HepG2 (cell line): Measurements from ENCODE around the gene ARL14EPL. TPM values are rescaled to one million over a fixed set of nuclear protein-coding genes. Genes with fewer than 3 reads are reported as not detected.
A peak's percentile ranks its signal among the peaks of the same experiment; 100 is the strongest.

ENCODE experiments used
- ARID2 ChIP-seq: sonication (generic); formaldehyde crosslinking; IDR thresholded peaks from 2 replicates; pipeline ENCODE4 v1.8.1; 2022; ENCODE audit warnings: mild to moderate bottlenecking, missing genetic modification reagents, borderline replicate concordance
- ARNTL ChIP-seq: sonication (generic); formaldehyde crosslinking; IDR thresholded peaks from 2 replicates; pipeline ENCODE4 v1.4.0; 2020; ENCODE audit warnings: mild to moderate bottlenecking, missing genetic modification reagents
- ATF7 ChIP-seq, 2 experiments: fragments of 450-650 bp in 1 of 2; sonication (generic) in 1 of 2; formaldehyde crosslinking in 1 of 2; IDR thresholded peaks; 2 replicates each; pipeline versions ENCODE4 v1.4.0 to v1.6.1; 2016 to 2020; ENCODE audit warnings: antibody characterized with exemption in 1 of 2, mild to moderate bottlenecking in 1 of 2, missing genetic modification reagents in 1 of 2
- CHD4 ChIP-seq: fragments of 200-600 bp; sonication (generic); IDR thresholded peaks from 2 replicates; pipeline ENCODE4 v1.7.0; 2017; ENCODE audit warnings: mild to moderate bottlenecking, low read length, borderline replicate concordance
- DBP ChIP-seq: sonication (generic); formaldehyde crosslinking; IDR thresholded peaks from 2 replicates; pipeline ENCODE4 v1.4.0; 2020; ENCODE audit warnings: missing genetic modification reagents; ENCODE audit errors: not compliant biosample characterization
- DNMT3B ChIP-seq: conservative IDR thresholded peaks from 2 replicates; pipeline ENCODE4 v1.6.1; 2016; ENCODE audit warnings: missing biosample characterization, control low read depth
- ISL2 ChIP-seq: sonication (generic); formaldehyde crosslinking; IDR thresholded peaks from 2 replicates; pipeline ENCODE4 v1.5.0; 2020; ENCODE audit warnings: missing genetic modification reagents
- KLF6 ChIP-seq: IDR thresholded peaks from 2 replicates; pipeline ENCODE4 v1.8.0; 2016; ENCODE audit warnings: missing biosample characterization, missing genetic modification reagents
- MAF1 ChIP-seq: sonication (generic); formaldehyde crosslinking; IDR thresholded peaks from 2 replicates; pipeline ENCODE4 v1.5.0; 2020; ENCODE audit warnings: missing genetic modification reagents, borderline replicate concordance
- MAX ChIP-seq: IDR thresholded peaks from 2 replicates; pipeline ENCODE4 v1.6.1; 2012; ENCODE audit warnings: inconsistent platforms
- MTA3 ChIP-seq: sonication (generic); formaldehyde crosslinking; IDR thresholded peaks from 2 replicates; pipeline ENCODE4 v1.4.0; 2020; ENCODE audit warnings: missing genetic modification reagents
- RNF2 ChIP-seq: fragments of 450-650 bp; conservative IDR thresholded peaks from 2 replicates; pipeline ENCODE4 v1.6.1; 2016; ENCODE audit warnings: low read depth
- SATB2 ChIP-seq: sonication (generic); formaldehyde crosslinking; IDR thresholded peaks from 2 replicates; pipeline ENCODE4 v1.5.0; 2020; ENCODE audit warnings: missing genetic modification reagents
- TBX2 ChIP-seq: sonication (generic); formaldehyde crosslinking; IDR thresholded peaks from 2 replicates; pipeline ENCODE4 v1.5.0; 2020; ENCODE audit warnings: missing genetic modification reagents, mild to moderate bottlenecking, borderline replicate concordance
- TFE3 ChIP-seq: IDR thresholded peaks from 2 replicates; pipeline ENCODE4 v1.6.1; 2016
- TP53 ChIP-seq: sonication (generic); formaldehyde crosslinking; conservative IDR thresholded peaks from 2 replicates; pipeline ENCODE4 v1.4.0; 2020; ENCODE audit warnings: missing genetic modification reagents
- ZNF337 ChIP-seq: sonication (generic); formaldehyde crosslinking; IDR thresholded peaks from 2 replicates; pipeline ENCODE4 v1.5.1; 2020; ENCODE audit warnings: missing genetic modification reagents, low read depth, mild to moderate bottlenecking, borderline replicate concordance
- ZNF550 ChIP-seq: sonication (generic); formaldehyde crosslinking; IDR thresholded peaks from 2 replicates; pipeline ENCODE4 v1.4.0; 2020; ENCODE audit warnings: mild to moderate bottlenecking, missing genetic modification reagents, borderline replicate concordance
- ZNF564 ChIP-seq: sonication (generic); formaldehyde crosslinking; IDR thresholded peaks from 2 replicates; pipeline ENCODE4 v1.8.1; 2023; ENCODE audit warnings: mild to moderate bottlenecking, missing genetic modification reagents
- ZNF574 ChIP-seq: sonication (generic); formaldehyde crosslinking; IDR thresholded peaks from 2 replicates; pipeline ENCODE4 v1.4.0; 2020; ENCODE audit warnings: missing genetic modification reagents
- ZNF576 ChIP-seq: sonication (generic); formaldehyde crosslinking; IDR thresholded peaks from 2 replicates; pipeline ENCODE4 v1.4.0; 2020; ENCODE audit warnings: mild to moderate bottlenecking, missing genetic modification reagents
- ZNF644 ChIP-seq: IDR thresholded peaks from 2 replicates; pipeline ENCODE4 v1.6.1; 2016; ENCODE audit warnings: low read depth
- ZNF878 ChIP-seq: sonication (generic); formaldehyde crosslinking; IDR thresholded peaks from 2 replicates; pipeline ENCODE4 v1.8.1; 2023; ENCODE audit warnings: mild to moderate bottlenecking, missing genetic modification reagents, moderate library complexity
- ZSCAN29 ChIP-seq: sonication (generic); formaldehyde crosslinking; conservative IDR thresholded peaks from 2 replicates; pipeline ENCODE4 v1.4.0; 2020; ENCODE audit warnings: mild to moderate bottlenecking, missing genetic modification reagents
- polyA plus RNA-seq, 8 experiments: library from polyadenylated mRNA; depleted of rRNA in 3 of 8; stranded (reverse) in 7 of 8; unstranded in 1 of 8; fragments of >200 nt; fragmentation: Illumina TruSeq in 4 of 8; extraction: Trizol in 4 of 8; gene quantifications; 2 replicates each; pipeline versions ENCODE4 v1.2.1 to v1.2.3, GENCODE V29; 2011 to 2016; ENCODE audit warnings: low read depth in 4 of 8, missing spikeins in 1 of 8, mixed read lengths in 1 of 8; ENCODE audit not compliant: insufficient read depth in 1 of 8
- total RNA-seq, 5 experiments: library from RNA; depleted of rRNA; stranded (reverse); fragments of >200 nt; fragmentation: Illumina TruSeq; extraction: Trizol; gene quantifications; 2 replicates each; pipeline ENCODE4 v1.2.3, GENCODE V29; 2016; ENCODE audit warnings: low read depth in 1 of 5

Gene ARL14EPL
- total and polyA plus RNA-seq, 2 of the 13 experiments (the other 11 are each of a cell fraction or from before 2014, with no cell fraction given) = not detected

- no peak for TF ChIP-seq DBP (CRISPR knock-in tag)
- TF ChIP-seq CHD4 = no peak
- TF ChIP-seq ZNF644 (CRISPR knock-in tag) = no peak
- peak; percentile 73; the same call in 1 of the 2 replicates for TF ChIP-seq TFE3 (CRISPR knock-in tag)
- TF ChIP-seq DNMT3B (CRISPR knock-in tag) = no peak
- no peak for TF ChIP-seq TP53
- peak; percentile 91 for TF ChIP-seq ZNF574 (CRISPR knock-in tag)
- peak; percentile 62; the same call in 1 of the 2 replicates for TF ChIP-seq KLF6 (CRISPR knock-in tag)
- 0 out of 2 replicates have a peak, but pooled peaks have one; percentile 35 for TF ChIP-seq RNF2
- TF ChIP-seq ZSCAN29 = peak; percentile 71
- TF ChIP-seq ARNTL (CRISPR knock-in tag) = peak; percentile 65; the same call in 1 of the 2 replicates
- TF ChIP-seq ISL2 (CRISPR knock-in tag) = no peak; the same call in 1 of the 2 replicates
- TF ChIP-seq ZNF576 = no peak
- TF ChIP-seq MAF1 = peak; percentile 43; the same call in 1 of the 2 replicates
- no peak for TF ChIP-seq ZNF878 (CRISPR knock-in tag)
- TF ChIP-seq TBX2 = peak; percentile 75; the same call in 1 of the 2 replicates
- TF ChIP-seq ZNF564 (CRISPR knock-in tag) = peak; percentile 73; the same call in 1 of the 2 replicates
- 0 out of 2 replicates have a peak, but pooled peaks have one; percentile 42 for TF ChIP-seq ARID2
- 0 out of 2 replicates have a peak, but pooled peaks have one; percentile 44 for TF ChIP-seq ZNF550 (CRISPR knock-in tag)
- TF ChIP-seq ZNF337 (CRISPR knock-in tag) = no peak
- no peak for TF ChIP-seq MTA3 (CRISPR knock-in tag)
- peak; percentile 92 for TF ChIP-seq MAX
- peak; percentile 81 for TF ChIP-seq SATB2 (CRISPR knock-in tag)
- no peak for TF ChIP-seq ATF7 (IDR thresholded peaks at IDR 0.05)
- TF ChIP-seq ATF7 (CRISPR knock-in tag; IDR thresholded peaks at IDR 0.05) = 0 out of 2 replicates have a peak, but pooled peaks have one; percentile 22
Measured at GRCh38 chr5:116084871-116085715, 52.8 kb downstream of the ARL14EPL start, which contains the start of gene COMMD10 (continued).
